ENCODE data around the gene CD86.

The CD86 gene

GRCh38 chr3:122060040-122060698, 5.0 kb downstream of the CD86 start:
- no peak for DNase-seq (ENCODE audit: low read depth in 2 of 2)

GRCh38 chr3:122063908-122064307, 8.7 kb downstream of the CD86 start:
- DNase-seq (ENCODE audit: low read depth in 2 of 2), result no peak

- no peak for DNase-seq (ENCODE audit: low read depth in 2 of 2)
Observed at GRCh38 chr3:122064326-122064725, 9.2 kb downstream of the CD86 start.

GRCh38 chr3:122066331-122067213, 11.4 kb downstream of the CD86 start:
- DNase-seq (ENCODE audit: low read depth in 2 of 2), result no peak

- DNase-seq (ENCODE audit: low read depth in 2 of 2), result no peak
Observed at GRCh38 chr3:122067214-122067550, 12.0 kb downstream of the CD86 start.

GRCh38 chr3:122067588-122068240, 12.6 kb downstream of the CD86 start:
- DNase-seq (ENCODE audit: low read depth in 2 of 2), result no peak

GRCh38 chr3:122074621-122075265, 19.6 kb downstream of the CD86 start:
- no peak for DNase-seq (ENCODE audit: low read depth in 2 of 2)

- no peak for DNase-seq (ENCODE audit: low read depth in 2 of 2)
Observed at GRCh38 chr3:122076491-122077292, 21.5 kb downstream of the CD86 start.

- DNase-seq (ENCODE audit: low read depth in 2 of 2), result no peak
Observed at GRCh38 chr3:122077293-122078234, 22.4 kb downstream of the CD86 start.

GRCh38 chr3:122078235-122078935, 23.2 kb downstream of the CD86 start:
- DNase-seq (ENCODE audit: low read depth in 2 of 2), result no peak

GRCh38 chr3:122079524-122080206, 24.5 kb downstream of the CD86 start:
- no peak for DNase-seq (ENCODE audit: low read depth in 2 of 2)

GRCh38 chr3:122080207-122080587, 25.0 kb downstream of the CD86 start:
- DNase-seq (ENCODE audit: low read depth in 2 of 2), result no peak

- no peak for DNase-seq (ENCODE audit: low read depth in 2 of 2)
Observed at GRCh38 chr3:122081543-122082247, 26.5 kb downstream of the CD86 start.

GRCh38 chr3:122082357-122082756, 27.2 kb downstream of the CD86 start:
- DNase-seq (ENCODE audit: low read depth in 2 of 2), result no peak

- no peak for DNase-seq (ENCODE audit: low read depth in 2 of 2)
Observed at GRCh38 chr3:122084799-122085198, 29.6 kb downstream of the CD86 start.

GRCh38 chr3:122085673-122086072, 30.5 kb downstream of the CD86 start:
- DNase-seq (ENCODE audit: low read depth in 2 of 2), result no peak

GRCh38 chr3:122088531-122088930, 33.4 kb downstream of the CD86 start:
- no peak for DNase-seq (ENCODE audit: low read depth in 2 of 2)

GRCh38 chr3:122091602-122092295, 36.6 kb downstream of the CD86 start:
- DNase-seq (ENCODE audit: low read depth in 2 of 2), result no peak
